ENCODE data around the gene INO80.

DNA sequence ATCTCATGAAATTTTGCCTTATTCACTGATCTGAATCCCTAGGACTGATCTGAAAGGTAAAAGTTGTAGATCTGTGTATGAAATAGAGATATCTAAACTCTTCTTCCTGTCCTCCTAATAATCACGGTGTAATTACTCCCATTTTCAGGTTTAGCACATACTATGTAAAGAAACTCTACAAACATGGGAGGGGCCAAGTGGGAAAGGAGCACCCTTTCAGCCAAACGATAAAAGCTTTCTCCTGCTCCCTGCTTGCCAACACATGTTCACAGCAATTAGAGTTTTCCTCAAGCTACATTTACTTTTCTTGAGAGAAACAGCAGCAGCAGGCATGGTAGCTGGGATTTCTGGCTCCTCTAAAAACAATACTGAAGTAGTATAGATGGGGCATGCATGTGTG lies 91.2 kb downstream of the INO80 start:
- no peak for TF ChIP-seq MYC (IDR thresholded peaks at IDR 0.05; ENCODE audit: low read depth, low read length)
- TF ChIP-seq, protein P1, sequence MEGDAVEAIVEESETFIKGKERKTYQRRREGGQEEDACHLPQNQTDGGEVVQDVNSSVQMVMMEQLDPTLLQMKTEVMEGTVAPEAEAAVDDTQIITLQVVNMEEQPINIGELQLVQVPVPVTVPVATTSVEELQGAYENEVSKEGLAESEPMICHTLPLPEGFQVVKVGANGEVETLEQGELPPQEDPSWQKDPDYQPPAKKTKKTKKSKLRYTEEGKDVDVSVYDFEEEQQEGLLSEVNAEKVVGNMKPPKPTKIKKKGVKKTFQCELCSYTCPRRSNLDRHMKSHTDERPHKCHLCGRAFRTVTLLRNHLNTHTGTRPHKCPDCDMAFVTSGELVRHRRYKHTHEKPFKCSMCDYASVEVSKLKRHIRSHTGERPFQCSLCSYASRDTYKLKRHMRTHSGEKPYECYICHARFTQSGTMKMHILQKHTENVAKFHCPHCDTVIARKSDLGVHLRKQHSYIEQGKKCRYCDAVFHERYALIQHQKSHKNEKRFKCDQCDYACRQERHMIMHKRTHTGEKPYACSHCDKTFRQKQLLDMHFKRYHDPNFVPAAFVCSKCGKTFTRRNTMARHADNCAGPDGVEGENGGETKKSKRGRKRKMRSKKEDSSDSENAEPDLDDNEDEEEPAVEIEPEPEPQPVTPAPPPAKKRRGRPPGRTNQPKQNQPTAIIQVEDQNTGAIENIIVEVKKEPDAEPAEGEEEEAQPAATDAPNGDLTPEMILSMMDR (IDR thresholded peaks at IDR 0.05; ENCODE audit: extremely low read depth in 1 of 2, insufficient read depth in 1 of 2, low read depth in 1 of 2, low read length in 2 of 2): no peak
- TF ChIP-seq EZH2 (IDR thresholded peaks at IDR 0.05; ENCODE audit: borderline replicate concordance, low read depth, low read length, severe bottlenecking): no peak
- no peak for TF ChIP-seq POLR2AphosphoS5 (IDR thresholded peaks at IDR 0.05; ENCODE audit: insufficient read depth, low read depth, low read length)
- no peak for TF ChIP-seq POLR2A (IDR thresholded peaks at IDR 0.05; ENCODE audit: low read depth, low read length)

Measured in endothelial cell of umbilical vein (primary cell).